ENCODE results near the gene PYDC1. TPM values are rescaled to one million over a fixed set of nuclear protein-coding genes. Genes with fewer than 3 reads are reported as not detected.

The PYDC1 gene
- total and polyA plus RNA-seq, 8 donors: not detected

DNA sequence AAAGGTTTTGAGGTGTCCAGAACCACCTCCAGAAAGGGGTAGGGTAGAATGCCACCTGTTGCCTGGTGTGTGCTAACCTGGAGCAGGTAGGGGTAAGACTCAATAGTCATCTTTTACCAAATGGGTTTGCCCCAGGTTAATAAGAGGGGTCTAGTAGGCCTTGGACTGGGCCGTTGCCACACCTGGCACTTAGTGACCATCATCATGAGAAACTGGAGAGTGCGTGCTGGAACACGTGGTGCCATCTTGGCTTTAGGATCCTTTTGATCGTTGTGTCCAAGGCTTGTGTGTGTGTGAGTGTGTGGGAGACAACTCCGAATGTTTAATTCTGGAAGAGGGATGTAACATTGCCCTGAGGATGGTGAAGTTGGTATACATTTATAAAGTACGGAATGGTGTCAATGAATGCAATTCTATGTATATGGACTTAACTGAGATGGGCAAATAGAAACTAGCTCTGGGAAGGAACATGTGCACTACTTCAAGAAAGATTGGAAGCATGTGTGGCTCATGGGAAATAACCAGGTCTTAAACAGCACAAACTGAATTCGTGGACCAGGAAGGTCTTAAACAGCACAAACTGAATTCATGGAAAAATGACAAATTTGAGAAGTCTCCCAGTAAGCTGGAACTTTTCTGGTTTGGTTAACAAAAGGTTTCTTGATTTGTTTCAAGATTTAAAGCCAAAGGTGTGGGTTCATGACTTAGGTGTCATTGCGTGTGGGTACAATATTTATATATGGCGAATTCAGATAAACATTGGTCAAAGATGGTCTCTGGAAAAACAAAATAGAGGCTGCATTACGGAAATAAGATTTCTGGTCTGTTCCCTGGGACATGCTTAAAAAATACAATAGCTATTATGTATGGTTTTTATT lies 29.8 kb downstream of the PYDC1 start:
- Histone ChIP-seq H3K27ac (no peak overlapping the region), H3K4me1 (peaks cover 12 to 53% (median 32%) of the 10 kb centered on the region in 4 donors), H3K36me3 (peaks cover 99 to 100% (median 100%) of the 10 kb centered on the region in 4 donors), H3K27me3 (no peaks in the 10 kb centered on the region), H3K4me3 (no peak overlapping the region), H3K9me3 (no peaks in the 10 kb centered on the region)
- TF ChIP-seq CTCF (IDR thresholded peaks at IDR 0.05): no peak
- no peak for TF ChIP-seq POLR2AphosphoS5 (IDR thresholded peaks at IDR 0.05)
- no peak for TF ChIP-seq POLR2A (IDR thresholded peaks at IDR 0.05)
- TF ChIP-seq EP300 (IDR thresholded peaks at IDR 0.05): no peak
- 80 to 90% (median 83%) methylated on average over 10 of the region's 10 CpGs for WGBS, 5 donors
- DNase-seq: no peak
- intact Hi-C loops (cut with DNase I; ENCODE audit: low total_unique reads): loop anchor here (10.0 kb wide), 1 partner anchor 268 kb away; the partner anchor contains the start of gene ARMC5

DNA sequence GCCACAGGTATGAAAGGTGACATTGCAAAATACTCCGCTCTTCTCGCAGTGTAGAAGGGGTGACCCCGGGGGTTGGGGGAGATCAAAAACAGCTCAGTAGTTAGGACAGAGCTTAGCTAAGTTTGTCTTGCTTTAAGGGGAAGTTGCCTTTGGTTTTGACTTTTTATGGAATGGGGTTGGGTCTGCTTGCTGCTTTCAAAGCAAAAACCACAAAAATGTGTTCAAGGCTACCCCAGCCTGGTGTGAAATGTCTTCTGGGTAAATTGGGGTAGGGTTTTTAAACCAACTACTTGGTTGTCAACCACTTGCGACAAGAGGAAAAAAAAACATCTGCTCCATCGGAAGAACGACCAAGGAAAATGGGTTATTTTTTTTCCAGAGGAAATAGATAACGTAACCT lies 30.8 kb downstream of the PYDC1 start:
- Histone ChIP-seq H3K27me3 (no peaks in the 10 kb centered on the region), H3K4me3 (no peak overlapping the region), H3K27ac (no peak overlapping the region), H3K36me3 (peaks cover 89 to 91% (median 90%) of the 10 kb centered on the region in 4 donors), H3K4me1 (peaks cover 22 to 63% (median 42%) of the 10 kb centered on the region in 4 donors), H3K9me3 (no peaks in the 10 kb centered on the region)
- WGBS, 5 donors: 78 to 83% (median 79%) methylated on average over 7 of the region's 7 CpGs
- intact Hi-C loops (cut with DNase I; ENCODE audit: low total_unique reads): loop anchor here (10.0 kb wide), 1 partner anchor 269 kb away; the partner anchor contains the start of gene ARMC5
- TF ChIP-seq EP300 (IDR thresholded peaks at IDR 0.05) (no peak), POLR2AphosphoS5 (IDR thresholded peaks at IDR 0.05) (no peak), CTCF (IDR thresholded peaks at IDR 0.05) (no peak), POLR2A (IDR thresholded peaks at IDR 0.05) (no peak)
- no peak for DNase-seq

DNA sequence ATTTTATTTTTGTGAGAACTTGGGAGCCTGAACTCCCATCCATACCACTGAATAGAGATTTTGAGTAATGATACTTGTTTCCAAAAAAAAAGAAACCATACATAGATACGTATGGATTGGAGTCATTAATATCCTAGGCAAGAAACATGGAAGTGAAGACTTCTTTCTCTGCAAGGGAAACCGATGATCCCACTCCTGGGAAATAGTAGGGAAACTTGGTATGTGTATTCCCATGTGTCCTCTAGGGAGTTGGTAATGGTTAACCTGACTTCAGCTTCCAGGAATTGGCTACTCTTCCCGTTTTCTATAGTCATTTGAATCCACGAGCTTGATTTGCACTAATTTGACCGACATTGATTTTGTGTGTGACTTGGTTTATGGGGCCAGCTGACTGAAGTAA lies 31.6 kb downstream of the PYDC1 start:
- TF ChIP-seq POLR2AphosphoS5 (IDR thresholded peaks at IDR 0.05): no peak
- no peak for TF ChIP-seq POLR2A (IDR thresholded peaks at IDR 0.05)
- no peak for TF ChIP-seq EP300 (IDR thresholded peaks at IDR 0.05)
- TF ChIP-seq CTCF (IDR thresholded peaks at IDR 0.05): no peak
- Histone ChIP-seq H3K36me3 (peaks cover 80 to 82% (median 82%) of the 10 kb centered on the region in 4 donors), H3K9me3 (no peaks in the 10 kb centered on the region)

GRCh38 chr16:31184888-31185287 lies 32.0 kb downstream of the PYDC1 start:
- no peaks in the 10 kb centered on the region for H3K9me3 ChIP-seq
- peaks cover 23 to 65% (median 48%) of the 10 kb centered on the region in 4 donors for H3K4me1 ChIP-seq
- intact Hi-C loops (cut with DNase I; ENCODE audit: low total_unique reads): loop anchor here (10.0 kb wide), 1 partner anchor 270 kb away; the partner anchor contains the start of gene ARMC5
- WGBS, 5 donors: 93 to 96% (median 95%) methylated on average over 14 of the region's 14 CpGs
- peaks cover 76 to 78% (median 77%) of the 10 kb centered on the region in 4 donors for H3K36me3 ChIP-seq
- no peaks in the 10 kb centered on the region for H3K27me3 ChIP-seq
- no peak for DNase-seq
- H3K4me3 ChIP-seq: no peak overlapping the region
- TF ChIP-seq POLR2AphosphoS5 (IDR thresholded peaks at IDR 0.05) (no peak), CTCF (IDR thresholded peaks at IDR 0.05) (no peak), EP300 (IDR thresholded peaks at IDR 0.05) (no peak), POLR2A (IDR thresholded peaks at IDR 0.05) (no peak)
- H3K27ac ChIP-seq: no peak overlapping the region

More for the DNA sequence above, 31.6 kb downstream of the PYDC1 start:
- 61 to 76% (median 70%) methylated on average over 5 of the region's 5 CpGs for WGBS, 5 donors
- Histone ChIP-seq H3K4me3 (no peak overlapping the region), H3K27me3 (no peaks in the 10 kb centered on the region), H3K27ac (no peak overlapping the region), H3K4me1 (peaks cover 23 to 65% (median 48%) of the 10 kb centered on the region in 4 donors)
- intact Hi-C loops (cut with DNase I; ENCODE audit: low total_unique reads): loop anchor here (10.0 kb wide), 1 partner anchor 269 kb away; the partner anchor contains the start of gene ARMC5
- no peak for DNase-seq

Data from stomach (tissue), 9 donors.